Lung (tissue), 12 donors: ENCODE data around the gene SOAT2. TPM values are rescaled to one million over a fixed set of nuclear protein-coding genes. Genes with fewer than 3 reads are reported as not detected.
"Not testable (repeated sequence)": the region's sequence is repeated elsewhere in the genome, so short reads cannot be mapped to it uniquely, and the experiment has no call there.

Experiments
- ATAC-seq: fragments of 200-7000 bp; cut with Tn5 transposase; one replicate; pipeline ENCODE4 v1.9.1; 2020; ENCODE audit warnings: moderate number of reproducible peaks; ENCODE audit not compliant: insufficient read depth, low FRiP score
- DNase-seq, 3 donors: peaks; one replicate each; pipeline ENCODE4 v3.0.0-alpha.2; 2013 to 2017
- H3K27ac ChIP-seq, 2 donors: one replicate each; pipeline ENCODE4 v1.5.1; 2013; ENCODE audit warnings: mild to moderate bottlenecking in 2 of 2, moderate library complexity in 2 of 2, control low read depth in 1 of 2, inconsistent platforms in 1 of 2, low read depth in 1 of 2, low read length in 1 of 2
- H3K27me3 ChIP-seq, 3 donors: one replicate each; pipeline ENCODE4 v1.5.1; 2013; ENCODE audit warnings: low read length in 2 of 3; ENCODE audit not compliant: control insufficient read depth in 3 of 3, insufficient read depth in 3 of 3
- H3K36me3 ChIP-seq, 4 donors: one replicate each; pipeline ENCODE4 v1.5.1; 2013; ENCODE audit warnings: low read length in 4 of 4, mild to moderate bottlenecking in 1 of 4, moderate library complexity in 1 of 4; ENCODE audit not compliant: control insufficient read depth in 4 of 4, insufficient read depth in 4 of 4
- H3K4me1 ChIP-seq, 5 donors: one replicate each; pipeline ENCODE4 v1.5.1; 2013; ENCODE audit warnings: low read length in 5 of 5, mild to moderate bottlenecking in 2 of 5, moderate library complexity in 1 of 5; ENCODE audit not compliant: control insufficient read depth in 5 of 5, insufficient read depth in 5 of 5
- H3K4me3 ChIP-seq: one replicate; pipeline ENCODE4 v1.5.1; 2013; ENCODE audit warnings: mild to moderate bottlenecking, control low read depth, moderate library complexity
- H3K9ac ChIP-seq, 2 donors: one replicate each; pipeline ENCODE4 v1.5.1; 2013; ENCODE audit warnings: low read length in 2 of 2, control low read depth in 1 of 2; ENCODE audit not compliant: insufficient read depth in 1 of 2
- H3K9me3 ChIP-seq, 4 donors: one replicate each; pipeline ENCODE4 v1.5.1; 2013; ENCODE audit warnings: low read length in 3 of 4, mild to moderate bottlenecking in 1 of 4, moderate library complexity in 1 of 4; ENCODE audit not compliant: control insufficient read depth in 4 of 4, insufficient read depth in 3 of 4
- CTCF ChIP-seq: IDR thresholded peaks from 2 replicates; pipeline ENCODE4 v1.5.1; 2012; ENCODE audit warnings: mild to moderate bottlenecking; ENCODE audit errors: control extremely low read depth, extremely low read depth
- WGBS, 2 donors: extraction: QIAGEN DNeasy Blood & Tissue Kit; methylation state at CpG; one replicate each; pipeline ENCODE4 v1.1.7; 2013; 5-methylcytosine and 5-hydroxymethylcytosine counted together
- polyA plus RNA-seq, 2 donors: library from polyadenylated mRNA; stranded (reverse); fragments of 200-250 nt; gene quantifications; one replicate each; pipeline ENCODE4 v1.2.1, GENCODE V29; 2013
- total RNA-seq, 2 donors: library from RNA; depleted of rRNA in 1 of 2; stranded (reverse); fragments of >200 nt in 1 of 2; gene quantifications; one replicate each; pipeline ENCODE4 v1.2.1, GENCODE V29; 2014 to 2021
- donor health status: control.
- donor health status: control.
- donor health status: Bipolar disorder and iron deficiency.
- donor health status: healthy.
- donor health status: DM: yes; HTN: yes; CAD: no.

SOAT2 gene
- total and polyA plus RNA-seq, 4 donors: 0.06 to 0.21 (median 0.10) TPM; not detected in 1

- ATAC-seq (no peak), DNase-seq (no peak)
- Histone ChIP-seq H3K27ac (no peak overlapping the region), H3K4me1 (peaks cover 0 to 21% (median 7%) of the 10 kb centered on the region in 5 donors), H3K4me3 (no peak overlapping the region), H3K27me3 (no peaks in the 10 kb centered on the region), H3K9ac (no peak overlapping the region), H3K36me3 (no peaks in the 10 kb centered on the region), H3K9me3 (no peaks in the 10 kb centered on the region)
- TF ChIP-seq CTCF: no peak
- 80 to 94% methylated on average over 6 of the region's 6 CpGs for WGBS, 2 donors
These were observed 11.5 kb upstream of the SOAT2 start for GRCh38 chr12:53091756-53092155.

DNA sequence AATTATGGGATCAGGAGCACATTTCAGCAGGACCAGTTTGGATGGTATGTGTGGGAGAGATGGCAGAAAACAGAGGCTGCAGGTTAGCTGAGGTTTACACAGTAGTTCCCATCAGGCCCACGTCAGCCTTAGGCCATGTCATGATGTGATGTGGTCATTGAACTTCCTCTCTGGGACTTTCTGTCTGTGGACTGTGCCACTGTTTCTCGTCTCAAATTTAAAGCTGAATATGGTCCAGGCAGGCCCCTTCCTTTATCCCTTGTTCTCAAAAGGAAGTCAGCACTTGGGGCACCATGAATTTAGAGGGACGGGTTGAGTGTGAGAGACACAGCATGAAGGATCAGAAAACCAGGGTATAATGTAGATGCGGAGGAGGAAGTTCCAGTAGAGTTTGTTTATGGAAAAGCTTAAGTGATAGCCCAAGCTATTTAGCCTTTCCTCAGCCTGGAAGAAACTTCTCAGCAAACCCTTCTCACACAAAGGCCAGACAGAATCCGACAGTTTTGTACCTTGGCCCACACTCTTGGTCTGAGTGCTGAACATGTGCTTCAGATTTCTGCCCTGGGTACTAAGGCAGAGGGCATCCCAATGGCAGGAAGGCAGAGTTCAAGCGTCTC lies 9.4 kb upstream of the SOAT2 start:
- peak in 1 of 3 donors; percentile 34 for DNase-seq
- Histone ChIP-seq H3K9ac (peak overlapping the region in 1 of 2 donors; percentile 1), H3K36me3 (no peaks in the 10 kb centered on the region), H3K4me3 (no peak overlapping the region), H3K9me3 (no peaks in the 10 kb centered on the region), H3K27me3 (no peaks in the 10 kb centered on the region), H3K27ac (peak overlapping the region in 1 of 2 donors; percentile 8), H3K4me1 (peaks cover 3 to 36% (median 13%) of the 10 kb centered on the region in 5 donors)
- ATAC-seq: no peak
- 51 to 54% methylated on average over 6 of the region's 6 CpGs for WGBS, 2 donors
- TF ChIP-seq CTCF: no peak

DNA sequence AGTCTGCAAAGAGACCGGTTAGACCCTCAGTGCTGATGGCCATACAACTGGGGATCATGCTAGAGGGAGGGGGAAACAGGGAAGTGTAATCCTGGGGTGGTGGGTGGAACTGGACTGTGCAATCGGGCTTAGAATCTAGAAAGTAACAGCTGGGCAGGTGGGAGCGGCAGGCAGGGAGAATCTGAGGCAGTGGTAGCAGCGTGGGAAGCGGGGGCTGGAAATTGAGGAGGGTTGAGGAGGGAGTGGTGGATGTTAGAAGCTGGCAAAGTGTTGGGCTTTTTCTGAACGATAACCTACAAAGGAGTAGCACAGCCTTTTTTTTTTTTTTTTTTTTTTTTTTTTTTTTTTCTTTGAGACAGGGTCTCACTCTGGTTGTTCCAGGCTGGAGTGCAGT lies 8.9 kb upstream of the SOAT2 start:
- TF ChIP-seq CTCF: no peak
- Histone ChIP-seq H3K9me3 (no peaks in the 10 kb centered on the region), H3K27me3 (no peaks in the 10 kb centered on the region), H3K4me3 (no peak overlapping the region), H3K9ac (no peak overlapping the region), H3K27ac (peak overlapping the region in 1 of 2 donors; percentile 8), H3K36me3 (no peaks in the 10 kb centered on the region), H3K4me1 (peaks cover 6 to 41% (median 18%) of the 10 kb centered on the region in 5 donors)
- ATAC-seq (no peak), DNase-seq (no peak)
- 87 to 91% methylated on average over 6 of the region's 6 CpGs for WGBS, 2 donors

DNA sequence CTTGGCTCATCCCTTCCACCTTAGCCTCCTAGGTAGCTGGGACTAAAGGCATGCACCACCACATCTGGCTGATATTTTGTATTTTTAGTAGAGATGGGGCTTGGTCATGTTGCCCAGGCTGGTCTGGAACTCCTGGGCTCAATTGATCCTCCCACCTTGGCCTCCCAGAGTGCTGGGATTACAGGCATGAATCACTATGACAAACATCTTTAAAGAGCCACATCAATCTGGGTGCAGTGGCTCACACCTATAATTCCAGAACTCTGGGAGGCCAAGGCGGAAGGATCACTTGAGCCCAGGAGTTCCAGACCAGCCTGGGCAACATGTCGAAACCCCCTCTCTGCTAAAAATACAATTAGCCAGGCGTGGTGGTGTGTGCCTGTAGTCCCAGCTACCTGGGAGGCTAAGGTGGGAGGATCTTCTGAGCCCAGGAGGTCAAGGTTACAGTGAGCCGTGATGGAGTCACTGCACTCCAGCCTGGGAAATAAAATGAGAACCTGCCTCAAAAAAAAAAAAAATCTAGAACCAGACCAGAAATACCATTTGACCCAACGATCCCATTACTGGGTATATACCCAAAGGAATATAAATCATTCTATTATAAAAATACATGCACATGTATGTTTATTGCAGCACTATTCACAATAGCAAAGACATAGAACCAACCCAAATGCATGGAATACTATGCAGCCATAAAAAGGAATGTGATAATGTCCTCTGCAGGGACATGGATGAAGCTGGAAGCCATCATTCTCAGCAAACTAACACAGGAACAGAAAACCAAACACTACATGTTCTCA lies 8.3 kb upstream of the SOAT2 start:
- H3K9ac ChIP-seq, DNase-seq, H3K4me3 ChIP-seq, H3K27me3 ChIP-seq, H3K27ac ChIP-seq, H3K36me3 ChIP-seq, H3K9me3 ChIP-seq, ATAC-seq: not testable (repeated sequence)
- WGBS, 2 donors: 94 to 97% methylated on average over 5 of the region's 5 CpGs
- peaks cover 6 to 42% (median 18%) of the 10 kb centered on the region in 5 donors for H3K4me1 ChIP-seq

DNA sequence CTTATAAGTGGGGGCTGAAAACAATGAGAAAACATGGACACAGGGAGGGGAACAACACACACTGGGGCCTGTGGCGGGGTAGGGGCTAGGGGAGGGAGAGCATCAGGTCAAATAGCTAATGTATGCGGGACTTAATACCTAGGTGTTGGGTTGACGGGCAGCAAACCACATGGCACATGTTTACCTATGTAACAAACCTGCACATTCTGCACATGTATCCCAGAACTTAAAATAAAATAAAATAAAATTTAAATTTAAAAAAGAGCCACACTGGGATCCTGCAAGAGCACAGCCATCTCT lies 7.7 kb upstream of the SOAT2 start:
- H3K4me1 ChIP-seq: peaks cover 6 to 42% (median 18%) of the 10 kb centered on the region in 5 donors
- H3K27ac ChIP-seq, ATAC-seq, H3K27me3 ChIP-seq, H3K4me3 ChIP-seq, H3K36me3 ChIP-seq, H3K9ac ChIP-seq, H3K9me3 ChIP-seq, DNase-seq: not testable (repeated sequence)
- WGBS, 2 donors: 94 to 98% methylated on average over 3 of the region's 3 CpGs
